Measurements from ENCODE around the gene CABCOCO1.

DNA sequence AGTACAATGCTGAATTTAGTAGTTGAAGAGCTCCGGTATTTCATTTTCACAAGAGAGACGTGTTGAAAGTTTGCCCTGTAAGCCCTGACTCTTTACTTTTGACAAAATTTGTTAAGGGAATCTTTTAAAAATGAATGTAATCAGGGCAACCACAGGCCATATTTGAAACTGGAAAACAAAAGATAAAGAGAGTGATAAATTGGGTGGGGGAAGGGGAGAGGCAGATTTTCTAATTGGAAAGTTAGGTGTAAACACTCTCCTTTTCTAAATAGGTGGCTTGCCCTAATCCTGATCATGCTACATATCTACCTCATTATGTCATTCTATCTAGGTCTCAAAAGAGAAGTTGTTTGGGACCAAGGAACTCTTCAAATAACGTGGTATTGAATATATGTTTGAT lies 90.7 kb downstream of the CABCOCO1 start:
- TF ChIP-seq SIN3A (IDR thresholded peaks at IDR 0.05; ENCODE audit: borderline replicate concordance, insufficient read depth, low read length), result no peak
- no peak for TF ChIP-seq REST (IDR thresholded peaks at IDR 0.05; ENCODE audit: insufficient read depth in 1 of 2, low read depth in 2 of 2, low read length in 2 of 2)

All from PFSK-1 (cell line).